Activated gamma-delta T cell (primary cell): Measurements from ENCODE around the gene TSHZ2.

Experiments
- DNase-seq: peaks from one replicate; lab custom pipeline; 2025; lab: John Stamatoyannopoulos, UW

Gene TSHZ2

GRCh38 chr20:53027089-53027488, 54.9 kb downstream of the TSHZ2 start:
- DNase-seq: no peak

- DNase-seq: no peak
Measured at GRCh38 chr20:53028337-53029007, 56.3 kb downstream of the TSHZ2 start.

DNA sequence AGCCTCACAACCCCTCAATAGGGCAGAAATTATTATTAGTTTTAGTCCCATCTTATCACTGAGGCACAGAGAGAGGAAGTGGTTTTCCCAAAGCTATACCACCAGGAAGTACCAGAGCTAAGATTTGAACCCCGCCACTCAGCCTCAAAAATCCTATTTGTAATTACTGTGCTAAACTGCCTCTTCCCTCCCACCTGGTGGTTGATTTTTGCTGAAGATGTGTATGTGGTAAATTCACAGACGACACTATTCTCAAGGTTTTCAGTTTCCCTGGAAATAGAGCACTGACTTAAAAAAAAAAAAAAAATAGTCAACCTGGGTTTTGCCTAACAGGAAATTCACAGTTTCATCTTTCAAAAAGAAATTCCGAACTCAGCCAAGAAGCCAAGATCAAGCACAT, 57.9 kb downstream of the TSHZ2 start:
- DNase-seq: no peak

DNA sequence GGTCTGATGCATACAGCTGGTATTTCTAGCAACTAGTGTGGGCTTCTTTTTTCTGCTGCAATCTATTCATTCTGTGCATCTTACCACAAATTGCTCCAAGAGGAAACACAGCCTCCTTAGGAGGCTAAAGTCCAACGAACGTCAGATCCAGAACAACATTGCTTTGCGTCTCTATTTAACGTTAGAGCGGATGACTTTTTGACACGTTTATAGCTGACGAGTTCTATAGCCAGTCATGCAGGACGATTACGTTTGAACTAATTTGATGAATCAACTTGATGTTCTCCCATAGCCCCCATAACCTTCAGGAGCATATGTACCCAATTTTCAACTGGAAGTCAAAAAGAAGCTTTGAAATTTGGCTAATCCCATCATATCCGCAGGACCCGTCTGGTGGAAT, 59.9 kb downstream of the TSHZ2 start:
- no peak for DNase-seq

DNA sequence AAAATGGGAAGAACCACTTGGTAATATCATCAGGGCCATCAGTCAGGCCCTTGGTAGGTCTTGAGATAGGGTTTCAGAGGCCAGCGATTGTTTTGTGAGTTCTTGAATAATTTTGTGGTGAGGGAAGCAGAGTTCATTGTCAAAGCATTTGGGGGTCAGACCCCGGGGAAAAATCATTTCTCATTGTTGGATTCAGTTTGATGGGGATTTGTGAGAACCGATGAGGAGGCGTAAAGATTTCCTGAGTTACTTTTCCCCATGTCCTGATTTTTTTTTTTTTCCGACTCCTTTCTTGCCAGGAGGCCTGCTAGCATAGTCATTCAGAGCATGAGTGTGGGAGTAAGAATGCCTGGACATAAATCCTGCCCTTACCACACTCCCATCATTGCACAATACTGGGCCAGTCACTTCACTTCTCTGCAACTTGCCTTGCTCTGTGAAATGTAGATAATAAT, 60.3 kb downstream of the TSHZ2 start:
- DNase-seq: no peak

- no peak for DNase-seq
Measured at GRCh38 chr20:53033176-53033575, 61.0 kb downstream of the TSHZ2 start.

DNA sequence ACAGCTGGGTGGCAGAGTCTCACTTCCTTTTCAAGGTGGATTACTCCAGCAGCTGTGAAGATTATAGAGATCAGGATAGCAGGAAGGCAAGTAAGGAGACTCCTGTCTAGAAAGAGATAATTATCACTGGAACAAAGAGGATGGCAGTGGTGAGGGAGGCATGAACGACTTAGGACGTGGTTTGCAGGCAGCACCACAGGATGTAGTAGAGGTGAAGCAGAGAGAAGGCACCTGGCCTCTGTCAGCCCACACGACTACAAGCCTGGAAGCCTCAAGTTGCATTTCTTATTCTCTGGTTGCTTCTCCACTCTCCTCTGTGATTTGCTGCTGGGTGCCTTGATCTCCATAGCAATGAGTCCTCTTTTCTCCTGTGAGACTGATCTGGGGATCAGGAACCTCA, 62.7 kb downstream of the TSHZ2 start:
- no peak for DNase-seq

DNA sequence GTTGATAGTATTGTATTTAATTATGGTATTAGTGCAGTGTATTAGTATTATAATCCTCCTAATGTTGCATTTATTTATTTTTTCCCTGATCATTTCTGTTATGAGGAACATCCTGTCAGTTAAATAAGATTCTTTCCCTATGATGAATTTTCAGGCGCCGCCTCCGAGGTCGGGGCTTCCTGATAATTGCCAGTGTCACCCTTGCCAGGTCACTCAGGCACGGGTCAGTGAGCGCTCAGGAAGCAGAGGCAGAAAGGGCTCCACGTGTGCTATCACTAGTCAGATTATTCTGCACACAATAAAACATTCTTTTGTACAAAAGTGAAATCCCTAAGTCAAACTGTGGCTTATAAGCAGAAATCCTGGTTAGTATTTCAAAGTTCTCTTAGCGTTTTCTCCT, 64.8 kb downstream of the TSHZ2 start:
- no peak for DNase-seq

DNA sequence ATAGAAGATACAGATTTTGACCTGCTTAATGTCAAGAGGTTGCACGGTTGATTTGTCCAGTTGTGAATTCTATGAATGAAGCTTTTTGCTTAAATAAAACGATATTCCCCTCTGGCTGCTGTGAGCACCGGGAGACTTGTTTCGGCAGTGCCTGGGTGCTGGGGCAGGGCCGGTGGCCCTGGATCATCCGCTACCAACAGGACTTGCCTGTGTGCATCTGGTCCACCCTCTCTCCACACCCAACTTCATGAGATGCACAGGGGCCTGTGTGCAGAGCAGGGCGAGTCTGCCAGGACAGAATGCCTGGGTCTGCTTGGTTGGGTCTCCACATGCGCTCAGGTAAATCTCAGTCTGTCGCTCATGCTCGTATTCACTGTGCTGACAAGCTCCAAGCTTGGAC, 65.5 kb downstream of the TSHZ2 start:
- no peak for DNase-seq

DNA sequence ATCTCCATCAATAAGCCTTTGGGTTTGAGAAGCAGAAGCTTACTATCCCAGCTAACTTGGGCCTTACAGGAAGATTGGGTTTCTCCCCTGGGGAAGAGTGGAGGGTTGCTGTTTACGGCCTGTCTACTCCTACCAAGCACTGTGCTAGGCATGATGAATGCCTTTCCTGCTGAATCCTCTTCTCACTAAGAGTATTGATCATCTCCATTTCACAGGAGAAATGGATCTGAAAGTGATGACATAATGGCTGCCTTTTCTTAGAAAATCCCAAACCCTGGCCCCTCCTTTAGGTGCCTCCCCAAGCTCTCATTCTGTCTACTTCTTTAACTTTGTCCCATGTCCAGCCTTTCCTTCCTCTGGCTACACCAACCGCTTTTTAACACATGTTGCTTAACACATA, 66.1 kb downstream of the TSHZ2 start:
- no peak for DNase-seq

- DNase-seq: no peak
Measured at GRCh38 chr20:53040693-53041589, 68.8 kb downstream of the TSHZ2 start.

DNA sequence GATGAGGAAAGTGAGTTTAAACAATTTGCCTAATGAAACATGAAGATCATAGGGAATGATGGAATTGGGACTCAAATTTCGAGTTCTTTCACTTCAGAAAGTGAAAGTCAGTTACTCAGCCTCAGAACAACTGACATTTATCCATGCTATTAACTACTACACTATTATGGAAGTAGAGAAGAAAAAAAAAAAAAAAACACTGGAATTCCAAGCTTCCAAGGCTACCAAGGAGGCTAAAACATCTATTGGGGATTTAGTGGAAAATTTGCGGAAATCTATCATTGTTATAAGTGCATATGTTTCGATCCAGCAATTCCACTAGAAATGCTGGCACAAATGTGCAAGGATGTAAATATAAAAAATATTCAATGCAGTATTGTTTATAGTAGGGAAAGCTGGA, 70.4 kb downstream of the TSHZ2 start:
- no peak for DNase-seq

DNA sequence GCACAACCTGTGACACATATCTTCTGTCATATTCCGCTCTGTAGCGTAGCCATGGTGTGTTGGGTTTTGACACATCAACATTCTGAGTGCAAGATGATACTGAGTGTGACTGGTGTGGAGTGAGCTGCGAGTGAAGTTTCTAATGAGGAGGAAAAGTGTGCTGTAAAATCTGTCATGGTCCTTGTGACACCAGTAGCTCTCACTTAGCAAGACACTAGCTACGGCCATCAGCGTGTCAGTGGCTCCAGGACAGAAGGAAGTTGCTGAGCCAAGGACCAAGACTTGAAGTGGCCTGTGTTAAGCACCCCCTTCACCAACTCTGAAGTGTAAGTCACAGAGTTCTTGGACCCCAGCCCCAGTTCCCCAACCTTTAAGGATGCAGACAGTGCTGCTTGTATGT, 72.1 kb downstream of the TSHZ2 start:
- no peak for DNase-seq

DNA sequence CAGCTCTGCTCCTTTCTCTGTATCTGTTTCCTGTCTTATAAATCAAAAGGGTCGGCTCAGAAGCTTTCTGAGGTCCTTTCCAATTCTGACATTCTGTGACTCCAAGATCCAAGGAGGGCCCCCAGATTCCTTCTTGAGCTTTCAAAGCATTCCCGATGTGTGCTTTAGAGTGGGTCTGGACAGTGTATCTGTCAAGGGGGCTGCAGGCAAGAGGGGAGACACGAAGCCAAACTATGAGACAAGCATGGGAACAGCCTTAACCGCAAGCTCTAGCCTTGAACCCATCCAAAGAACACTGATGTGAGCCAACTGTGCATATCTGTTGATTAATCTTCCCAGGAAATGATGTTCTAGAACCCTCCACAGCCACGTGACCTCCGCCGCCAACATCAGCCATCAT, 73.8 kb downstream of the TSHZ2 start:
- DNase-seq: no peak

- DNase-seq: no peak
Measured at GRCh38 chr20:53047203-53047602, 75.0 kb downstream of the TSHZ2 start.

DNA sequence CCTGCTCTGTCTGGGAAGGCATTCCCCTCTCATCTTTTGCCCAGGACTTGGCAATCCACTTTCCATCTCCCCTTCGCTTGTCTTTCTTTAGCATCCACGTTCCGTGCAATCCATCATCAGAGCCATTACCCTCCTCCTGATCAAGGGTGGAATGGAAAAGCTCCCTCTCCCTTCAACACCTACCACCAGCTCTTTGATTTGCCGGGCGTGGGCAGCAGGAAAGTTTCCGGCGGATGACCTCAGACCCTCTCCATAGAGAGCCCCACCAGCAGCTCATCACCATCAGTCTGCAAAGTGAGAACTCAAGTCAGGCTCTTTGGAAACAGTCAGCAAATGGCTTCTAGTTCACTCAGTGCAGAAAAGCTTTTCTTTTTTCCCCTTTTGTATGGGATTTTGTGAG, 76.2 kb downstream of the TSHZ2 start:
- DNase-seq: no peak

- no peak for DNase-seq
Measured at GRCh38 chr20:53050338-53050737, 78.2 kb downstream of the TSHZ2 start.

GRCh38 chr20:53052380-53052779, 80.2 kb downstream of the TSHZ2 start:
- no peak for DNase-seq

DNA sequence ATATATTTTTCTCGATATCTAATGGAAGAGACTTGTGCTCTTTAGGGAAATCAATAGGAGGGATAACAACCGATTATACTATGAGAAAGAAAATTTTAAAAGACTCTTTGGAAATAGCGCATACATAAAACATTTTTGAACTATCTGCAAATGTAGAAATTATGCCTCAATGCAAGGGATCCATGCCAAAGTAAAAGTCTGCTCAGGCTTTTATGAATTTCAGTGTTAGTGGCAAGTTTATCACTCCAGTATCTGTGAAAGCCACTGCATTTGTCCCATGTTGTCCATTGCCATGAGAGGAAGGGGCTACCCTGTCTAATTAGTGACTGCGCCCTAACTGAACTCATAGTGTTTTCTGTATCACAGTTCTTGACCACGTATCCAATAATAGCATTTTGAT, 81.4 kb downstream of the TSHZ2 start:
- no peak for DNase-seq

GRCh38 chr20:53055367-53056067, 83.4 kb downstream of the TSHZ2 start:
- no peak for DNase-seq

DNA sequence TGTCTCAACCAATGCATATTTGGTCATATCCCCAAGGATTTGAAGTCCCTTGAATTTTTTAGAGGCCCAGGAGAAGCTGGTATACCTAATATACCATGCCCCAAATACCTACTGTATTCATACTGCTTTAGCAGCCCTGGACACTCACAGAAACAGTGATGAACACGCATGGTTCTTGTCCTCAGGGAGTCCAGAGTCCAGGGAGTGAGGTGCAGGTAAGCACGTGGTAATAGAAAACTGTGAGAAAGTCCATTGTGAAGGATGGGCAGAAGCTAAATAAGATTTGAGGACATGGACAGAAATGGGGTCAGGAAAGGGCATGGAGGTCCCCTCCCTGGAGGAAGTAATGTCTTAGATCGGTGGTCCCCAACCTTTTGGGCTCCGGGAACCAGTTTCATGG, 85.4 kb downstream of the TSHZ2 start:
- DNase-seq: no peak

GRCh38 chr20:53059848-53060247, 87.7 kb downstream of the TSHZ2 start:
- no peak for DNase-seq
